RCC 7860 (cell line): ENCODE results near the gene PCYT1A.

Source experiments
- DNase-seq: peaks from one replicate; pipeline ENCODE4 v3.0.0-alpha.2; 2015; ENCODE audit warnings: low spot score
- FAIRE-seq: peaks from 2 replicates; lab custom pipeline; 2012; peaks lifted over from hg19 to GRCh38; lab: Jason Lieb, UNC

Gene PCYT1A

DNA sequence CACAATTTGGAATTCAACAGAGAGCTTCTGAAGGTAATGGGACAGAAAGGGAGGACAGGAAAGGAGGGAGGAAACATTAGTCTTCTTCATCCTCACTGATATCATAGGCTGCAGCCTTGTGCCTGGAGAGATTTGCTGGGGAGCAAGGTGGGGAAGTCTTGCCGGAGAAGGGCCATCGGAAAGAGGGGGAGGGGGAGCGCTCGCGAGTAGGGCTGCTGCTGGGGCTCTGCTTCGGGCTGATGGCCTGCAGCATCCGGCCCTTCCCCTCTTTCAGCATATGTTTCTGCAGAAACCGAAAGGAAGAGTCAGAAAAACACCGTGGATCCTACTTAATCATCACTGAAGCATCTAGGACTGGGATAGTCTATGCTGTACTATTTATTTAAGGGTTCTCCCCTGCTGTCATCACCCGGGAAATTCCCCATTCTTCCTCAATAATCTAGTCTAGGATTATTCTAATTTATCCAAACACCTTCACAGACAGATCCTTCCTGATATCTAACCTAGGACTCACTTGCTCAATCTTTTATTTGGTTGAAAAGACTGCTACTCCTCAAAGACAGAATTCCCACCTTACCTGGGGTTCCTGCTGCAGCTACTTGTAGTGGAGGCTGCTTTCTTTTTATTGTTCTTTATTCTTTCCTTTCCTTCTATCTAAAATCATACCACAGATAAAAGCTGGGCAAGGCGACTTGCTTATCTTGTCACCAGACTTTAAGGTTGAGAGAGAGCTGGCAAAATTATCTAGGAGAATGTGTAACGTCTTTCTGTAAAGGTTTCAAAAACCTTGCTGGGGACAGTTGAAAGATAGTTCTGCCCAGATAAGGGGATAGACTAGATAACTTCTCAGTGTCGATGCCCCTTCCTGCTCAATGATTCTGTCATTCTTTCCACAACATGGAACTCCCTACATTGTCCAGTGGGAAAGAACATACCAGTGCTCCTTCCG is 48.6 kb downstream of the PCYT1A start:
- no peak for FAIRE-seq
- no peak for DNase-seq

DNA sequence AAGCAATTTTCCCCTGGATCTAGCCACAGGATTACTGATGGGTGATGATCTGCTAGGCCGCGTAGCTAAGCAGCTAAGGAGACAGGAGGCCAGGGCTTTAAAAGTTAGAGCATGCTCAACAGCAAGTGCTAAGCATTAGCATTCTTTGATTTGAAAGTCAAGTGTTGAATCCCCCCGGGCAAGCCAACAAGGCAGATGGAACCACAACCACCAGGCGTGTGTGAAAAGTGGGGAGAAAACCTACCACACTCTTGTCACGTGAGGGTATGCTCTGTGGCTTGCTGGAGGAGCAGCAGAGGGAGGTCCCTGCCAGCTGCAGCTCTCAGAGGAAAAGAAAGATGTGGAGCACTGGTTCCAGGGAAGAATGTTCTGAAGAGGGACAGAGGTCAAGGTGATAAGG is 50.3 kb downstream of the PCYT1A start:
- FAIRE-seq (no peak), DNase-seq (no peak)

DNA sequence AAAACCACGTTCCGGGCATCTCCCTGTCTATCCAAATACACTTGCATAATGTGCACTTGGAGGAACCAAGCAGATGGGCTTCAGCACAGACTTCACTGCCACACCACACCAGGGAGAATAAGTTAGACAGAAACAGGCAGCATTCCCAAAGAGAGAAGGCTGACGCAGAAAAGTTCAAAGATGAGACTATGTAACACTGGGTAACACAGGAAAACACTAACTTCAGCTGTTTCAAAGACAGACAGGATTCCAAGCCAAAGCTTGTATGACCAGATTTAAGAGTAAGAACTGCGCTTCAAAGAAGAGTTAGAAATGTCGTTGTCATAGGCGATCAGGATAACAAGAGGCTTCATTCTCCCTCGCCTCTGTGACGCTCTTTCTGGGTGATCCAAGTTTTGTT is 51.3 kb downstream of the PCYT1A start:
- FAIRE-seq (no peak), DNase-seq (no peak)

DNA sequence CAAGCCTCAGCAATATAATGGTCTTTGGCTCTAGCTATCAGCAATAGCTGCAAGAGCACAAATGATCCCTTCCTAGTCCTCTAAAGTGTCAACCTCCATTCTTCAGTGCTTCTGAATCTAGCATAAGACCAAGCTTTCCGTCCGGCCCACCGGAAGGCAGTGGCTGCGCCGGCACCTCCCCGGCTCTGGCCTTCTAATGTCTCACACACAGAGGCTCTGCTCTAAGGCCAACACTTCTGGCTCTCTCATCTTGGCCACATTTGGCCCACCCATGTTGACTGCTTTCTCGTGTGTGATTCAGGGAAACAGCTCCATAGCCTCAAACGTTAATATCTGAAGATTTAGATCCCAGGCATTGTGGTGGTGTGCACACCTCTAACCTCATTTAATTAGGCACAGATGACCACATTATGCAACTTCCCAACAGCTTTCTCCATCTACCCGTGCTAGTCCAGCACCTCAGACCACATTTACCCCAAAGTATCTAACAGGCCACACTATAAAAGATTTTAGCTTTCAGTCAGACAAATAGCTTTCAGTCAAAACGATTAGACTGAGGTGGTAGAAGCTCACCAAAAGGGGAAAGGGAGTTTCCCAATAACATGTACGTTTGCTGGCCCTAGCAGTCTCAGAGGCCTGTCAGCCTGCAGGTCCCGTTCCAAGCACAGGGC is 51.9 kb downstream of the PCYT1A start:
- no peak for FAIRE-seq
- no peak for DNase-seq

DNA sequence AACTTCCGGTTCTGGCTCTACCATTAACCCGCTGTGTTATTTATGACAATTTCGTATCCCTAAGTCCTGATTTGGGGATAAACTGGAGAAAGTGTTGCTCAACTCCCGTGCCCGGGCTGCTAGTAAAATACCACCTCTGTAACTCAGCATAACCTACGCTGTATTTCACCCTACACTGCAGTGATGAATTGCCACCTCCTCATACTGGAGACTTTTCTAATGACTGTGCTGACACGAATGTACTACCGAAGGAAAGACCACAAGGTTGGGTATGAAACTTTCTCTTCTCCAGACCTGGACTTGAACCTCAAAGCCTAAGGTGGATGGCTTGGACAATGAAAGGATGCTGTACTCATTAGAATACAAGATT is 54.7 kb downstream of the PCYT1A start:
- DNase-seq (no peak), FAIRE-seq (no peak)

DNA sequence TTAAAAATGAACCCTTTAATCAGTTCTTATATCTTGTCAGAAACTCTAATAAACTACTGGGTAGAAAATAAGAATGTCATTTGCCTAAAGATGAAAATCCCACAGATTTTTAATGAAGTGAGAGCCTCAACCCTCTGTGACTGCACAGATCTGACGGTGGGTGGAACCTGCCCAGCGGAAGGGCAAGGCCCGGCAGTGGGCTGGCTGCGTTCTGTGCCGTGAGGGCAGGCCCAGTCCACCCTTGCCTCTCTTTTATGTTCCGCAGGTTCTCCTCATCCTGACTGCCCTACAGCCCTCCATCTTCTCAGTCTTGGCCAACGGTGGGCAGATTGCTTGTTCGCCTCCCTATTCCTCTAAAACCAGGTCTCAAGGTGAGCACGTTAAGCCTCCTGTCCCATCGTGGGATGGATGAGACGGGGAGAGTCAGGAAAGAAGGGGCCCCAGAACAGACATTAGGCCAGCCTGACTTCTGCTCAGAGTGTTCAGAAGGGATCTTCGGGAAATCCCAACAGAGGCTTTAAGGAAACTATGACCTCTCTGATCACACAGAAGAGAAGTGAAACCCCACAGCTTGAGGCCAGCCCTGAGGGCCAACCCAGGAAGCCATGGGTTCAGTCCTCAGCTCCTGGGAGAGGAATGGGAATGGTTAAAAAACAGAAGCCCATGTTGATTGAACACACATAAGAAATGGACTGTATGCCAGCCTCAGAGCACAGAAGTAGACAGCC is 55.2 kb downstream of the PCYT1A start:
- DNase-seq (no peak), FAIRE-seq (no peak)

DNA sequence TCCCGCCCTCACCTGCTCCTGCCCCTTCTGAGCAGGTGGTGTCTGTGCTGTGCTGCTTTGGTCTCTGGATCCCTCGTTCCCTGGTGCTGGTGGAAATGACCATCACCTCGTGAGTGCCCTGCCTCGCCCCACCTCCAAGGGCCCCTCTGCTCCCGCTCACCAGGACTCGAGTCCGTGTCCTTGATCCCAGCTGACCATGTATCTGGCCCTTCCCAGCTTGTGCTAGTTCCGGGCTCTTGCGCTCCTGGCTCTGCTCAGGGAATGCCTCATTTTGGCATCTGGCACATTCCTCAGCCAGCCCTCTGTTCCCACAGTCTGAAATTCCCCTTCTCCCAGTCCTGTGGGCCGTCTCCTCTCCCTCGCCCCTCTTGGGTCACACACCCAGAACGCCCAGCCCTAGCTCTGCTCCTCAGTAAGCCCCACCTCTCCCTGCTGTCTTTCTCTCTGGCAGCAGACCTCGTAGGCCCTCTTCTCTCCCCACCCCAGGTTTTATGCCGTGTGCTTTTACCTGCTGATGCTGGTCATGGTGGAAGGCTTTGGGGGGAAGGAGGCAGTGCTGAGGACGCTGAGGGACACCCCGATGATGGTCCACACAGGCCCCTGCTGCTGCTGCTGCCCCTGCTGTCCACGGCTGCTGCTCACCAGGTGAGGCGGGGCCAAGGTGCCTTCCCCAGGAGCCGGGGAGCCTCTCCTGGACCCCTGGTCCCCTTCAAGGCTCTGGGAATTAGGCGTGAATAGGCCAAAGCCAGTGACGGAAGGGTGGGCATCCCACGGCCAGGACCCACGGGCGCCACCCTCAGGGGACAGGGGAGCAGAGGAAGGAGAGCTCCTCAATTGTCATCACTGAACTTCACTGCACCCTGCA is 59.7 kb downstream of the PCYT1A start:
- no peak for FAIRE-seq

DNA sequence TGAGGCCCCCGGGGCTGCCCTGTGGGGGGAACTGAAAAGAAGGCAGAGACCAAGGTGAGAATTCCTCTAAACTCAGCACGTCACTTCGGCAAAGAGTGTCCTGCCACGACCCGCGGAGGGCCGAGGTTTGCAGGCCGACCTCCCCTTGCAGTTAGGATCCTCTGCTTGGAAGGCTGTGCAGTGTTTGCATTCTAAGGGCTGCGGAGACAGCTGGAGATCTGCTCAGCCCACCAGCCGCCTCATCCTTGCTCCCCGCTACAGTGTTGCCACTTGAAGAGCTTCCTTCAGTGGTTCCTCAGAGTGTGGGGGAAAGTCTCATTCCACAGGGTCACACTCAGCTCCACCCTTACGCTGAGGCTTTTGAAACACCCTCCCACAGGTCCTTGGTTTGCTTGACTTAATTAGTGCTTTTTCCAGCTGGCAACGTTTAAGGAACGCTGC is 60.4 kb downstream of the PCYT1A start:
- DNase-seq: no peak
- FAIRE-seq: no peak

More for the DNA sequence above, 59.7 kb downstream of the PCYT1A start:
- DNase-seq: no peak

DNA sequence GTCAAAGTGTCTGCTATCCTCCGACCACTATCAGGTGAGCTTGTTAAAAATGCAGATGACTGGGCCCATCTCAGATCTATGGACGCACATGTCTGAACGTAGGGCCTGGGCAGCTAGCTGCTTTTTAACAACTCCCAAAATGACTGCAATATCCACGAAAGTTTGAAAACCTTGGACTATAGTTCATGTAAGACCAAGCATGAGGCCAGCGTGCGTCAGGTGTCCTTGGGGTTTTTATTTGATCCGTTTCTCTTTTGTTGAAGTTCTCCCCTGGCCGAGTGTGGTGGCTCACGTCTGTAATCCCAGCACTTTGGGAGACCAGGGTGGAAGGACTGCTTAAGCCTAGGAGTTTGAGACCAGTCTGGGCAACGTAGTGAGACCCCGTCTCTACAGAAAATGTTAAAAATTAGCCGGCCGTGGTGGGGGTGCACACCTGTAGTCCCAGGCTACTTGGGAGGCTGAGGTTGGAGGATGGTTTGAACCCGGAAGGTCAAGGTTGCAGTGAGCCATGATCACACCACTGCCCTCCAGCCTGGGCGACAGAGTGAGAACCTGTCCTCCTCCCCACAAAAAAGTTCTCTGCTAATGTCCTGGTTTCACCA is 61.7 kb downstream of the PCYT1A start:
- FAIRE-seq (no peak), DNase-seq (no peak)

DNA sequence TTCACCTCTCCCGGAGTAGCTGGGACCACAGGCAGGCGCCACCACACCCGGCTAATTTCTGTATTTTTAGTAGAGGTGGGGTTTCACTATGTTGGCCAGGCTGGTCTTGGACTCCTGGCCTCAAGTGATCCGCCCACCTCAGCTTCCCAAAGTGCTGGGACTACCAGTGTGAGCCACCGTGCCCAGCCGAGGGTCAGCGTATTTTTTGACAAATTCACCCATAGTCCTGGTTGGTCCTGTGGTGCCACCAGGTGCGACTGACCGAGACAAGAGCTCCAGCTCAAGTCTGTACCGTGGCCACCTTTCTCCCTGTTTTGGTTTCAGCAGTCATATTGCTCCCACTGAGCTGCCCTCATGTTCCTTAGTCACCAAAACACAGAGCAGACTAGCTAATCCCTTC is 62.4 kb downstream of the PCYT1A start:
- FAIRE-seq (no peak), DNase-seq (no peak)

DNA sequence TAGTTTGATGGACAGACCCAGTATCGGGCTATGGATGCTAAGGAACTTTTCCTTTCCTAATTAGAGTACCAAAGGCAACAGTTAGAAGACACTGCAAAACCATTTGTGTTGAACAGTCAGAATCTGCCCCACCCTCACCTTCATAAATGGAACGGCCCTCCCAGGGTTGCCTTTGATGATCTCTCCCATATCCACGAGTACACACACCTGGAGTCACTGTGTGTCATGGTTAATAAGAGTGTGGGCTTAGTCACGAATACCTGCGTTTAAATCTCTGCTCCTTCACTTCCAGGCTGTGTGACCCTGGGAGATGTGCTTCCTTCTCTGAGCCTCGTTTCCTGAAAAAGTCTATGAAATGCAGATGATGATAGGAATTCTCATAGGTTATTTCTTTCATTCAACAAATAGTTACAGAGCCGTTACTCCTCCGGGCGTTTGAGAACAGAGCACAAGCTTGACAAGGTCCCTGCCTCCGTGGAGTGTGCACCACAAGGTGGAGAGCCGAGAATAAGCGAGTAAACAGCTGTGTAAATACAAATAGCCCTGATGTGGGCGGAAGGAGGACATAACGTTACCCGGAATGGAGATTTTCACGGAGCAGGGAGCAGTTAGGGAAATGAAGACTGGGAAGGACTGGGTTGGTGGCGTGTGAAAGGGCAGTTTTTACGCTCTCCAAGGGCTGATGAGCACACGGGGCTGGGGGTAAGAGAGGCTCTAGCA is 64.5 kb downstream of the PCYT1A start:
- FAIRE-seq (no peak), DNase-seq (no peak)

DNA sequence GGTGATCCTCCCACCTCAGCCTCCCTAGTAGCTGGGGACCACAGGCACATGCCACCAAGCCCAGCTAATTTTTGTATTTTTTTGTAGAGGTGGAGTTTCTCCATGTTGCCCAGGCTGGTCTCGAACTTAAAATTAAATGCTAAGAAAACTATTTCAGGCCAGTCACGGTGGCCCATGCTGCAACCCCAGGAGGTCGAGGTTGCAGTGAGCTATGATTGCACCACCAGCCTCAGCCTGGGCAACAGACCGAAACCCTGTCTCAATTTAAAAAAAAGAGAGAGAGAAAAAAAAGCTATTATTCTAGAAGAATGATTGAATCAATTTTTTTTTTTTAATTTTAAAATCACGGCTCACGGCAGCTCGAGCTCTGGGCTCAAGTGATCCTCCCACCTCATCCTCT is 66.5 kb downstream of the PCYT1A start:
- no peak for DNase-seq
- FAIRE-seq: no peak

DNA sequence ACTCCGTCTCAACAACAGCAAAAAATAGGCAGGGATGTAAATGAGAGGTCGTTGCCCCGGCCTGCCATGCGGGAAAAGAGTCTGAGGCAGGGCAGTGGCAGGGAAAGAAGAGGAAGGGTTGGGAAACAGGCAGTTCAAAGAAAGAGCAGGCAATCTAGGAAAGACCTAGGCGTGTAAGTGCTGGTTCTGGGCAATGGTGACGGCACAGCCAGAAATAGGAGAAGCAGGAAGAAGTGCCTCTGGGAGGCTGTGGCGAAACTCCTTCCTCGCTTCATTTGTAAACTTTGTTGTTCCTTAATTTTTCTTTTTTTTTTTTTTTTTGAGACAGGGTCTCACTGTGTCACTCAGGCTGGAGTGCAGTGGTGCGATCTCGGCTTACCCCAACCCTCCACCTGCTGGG is 66.9 kb downstream of the PCYT1A start:
- FAIRE-seq (no peak), DNase-seq (no peak)

DNA sequence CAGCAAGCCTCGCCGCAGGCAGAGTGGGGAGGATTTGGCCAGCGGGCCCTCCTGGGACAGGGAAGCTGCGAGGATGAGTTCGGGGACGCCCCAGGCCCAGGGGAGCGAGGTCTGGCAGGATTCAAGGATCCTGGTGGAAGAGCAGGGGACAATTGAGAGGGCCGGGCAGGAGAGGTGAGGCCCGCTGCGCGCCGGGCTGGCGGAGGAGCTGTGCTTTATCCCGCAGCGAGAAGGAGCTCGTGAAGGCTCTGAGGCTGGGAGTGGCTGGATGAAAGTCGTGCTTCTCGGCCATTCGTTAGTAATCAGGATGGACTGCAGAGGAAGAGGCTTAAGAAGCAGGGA is 67.6 kb downstream of the PCYT1A start:
- no peak for FAIRE-seq

DNA sequence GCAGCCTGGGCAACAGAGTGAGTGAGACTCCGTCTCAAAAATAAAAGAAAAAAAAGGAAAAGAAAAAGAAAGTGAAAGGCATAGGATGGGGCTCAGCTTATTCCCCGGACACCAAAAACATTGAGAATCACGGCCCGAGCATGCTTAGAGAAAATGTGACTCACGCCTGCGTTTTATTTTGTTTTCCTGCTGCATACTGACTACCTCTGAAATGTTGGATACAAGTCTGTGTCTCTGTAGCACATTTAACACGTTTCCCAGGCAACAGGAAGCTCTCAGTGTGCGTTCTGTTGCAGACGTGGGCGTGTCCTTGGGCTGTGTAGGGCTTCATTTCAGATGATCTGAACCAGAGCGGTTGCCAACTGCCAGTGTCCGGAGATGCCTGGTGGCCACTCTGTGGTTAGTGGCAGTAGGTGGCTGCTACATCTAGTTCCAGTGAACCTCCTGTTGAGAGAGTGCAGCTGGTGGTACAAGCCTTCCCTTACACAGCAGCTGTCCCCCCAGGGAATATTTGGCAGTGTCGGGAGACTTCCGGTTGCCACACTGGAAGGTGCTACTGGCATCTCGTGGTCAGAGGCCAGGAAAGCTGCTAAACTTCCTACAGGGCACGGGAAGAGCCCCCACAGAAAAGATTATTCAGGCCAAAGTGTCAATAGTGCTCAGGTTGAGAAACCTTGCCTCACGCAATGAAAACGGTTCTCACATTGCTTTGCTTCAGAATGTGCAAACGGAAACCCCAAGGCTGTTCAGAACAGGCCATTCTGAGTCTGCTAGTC is 68.1 kb downstream of the PCYT1A start:
- no peak for FAIRE-seq
- no peak for DNase-seq

More for the DNA sequence above, 67.6 kb downstream of the PCYT1A start:
- DNase-seq: no peak

DNA sequence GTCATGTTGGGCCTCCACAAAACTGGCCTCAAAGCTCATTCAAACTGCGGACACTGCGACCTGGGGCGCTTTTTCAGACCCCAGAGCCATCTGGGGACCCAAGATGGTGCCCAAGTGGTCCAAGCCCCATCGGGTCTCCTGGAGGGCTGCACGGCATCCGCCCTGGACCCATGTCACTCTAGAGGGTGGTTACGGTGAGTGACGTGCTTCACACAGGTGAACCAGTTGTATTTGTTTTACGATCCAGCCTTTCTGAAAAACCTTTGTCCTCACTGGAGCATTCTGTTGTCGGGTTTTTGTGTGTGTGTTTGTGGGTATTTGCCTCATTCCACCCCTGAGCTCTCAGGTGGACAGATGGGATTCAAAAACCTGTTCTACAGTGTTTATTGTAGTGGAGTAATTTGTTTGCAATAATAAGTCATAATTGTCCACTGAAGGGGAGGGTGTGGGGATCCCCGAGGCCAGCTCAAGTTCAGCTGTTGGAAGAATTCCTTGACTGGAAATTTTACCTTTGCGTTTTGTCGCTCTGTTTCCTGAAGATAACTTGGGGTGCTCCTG is 69.3 kb downstream of the PCYT1A start:
- FAIRE-seq: no peak
- DNase-seq: no peak

DNA sequence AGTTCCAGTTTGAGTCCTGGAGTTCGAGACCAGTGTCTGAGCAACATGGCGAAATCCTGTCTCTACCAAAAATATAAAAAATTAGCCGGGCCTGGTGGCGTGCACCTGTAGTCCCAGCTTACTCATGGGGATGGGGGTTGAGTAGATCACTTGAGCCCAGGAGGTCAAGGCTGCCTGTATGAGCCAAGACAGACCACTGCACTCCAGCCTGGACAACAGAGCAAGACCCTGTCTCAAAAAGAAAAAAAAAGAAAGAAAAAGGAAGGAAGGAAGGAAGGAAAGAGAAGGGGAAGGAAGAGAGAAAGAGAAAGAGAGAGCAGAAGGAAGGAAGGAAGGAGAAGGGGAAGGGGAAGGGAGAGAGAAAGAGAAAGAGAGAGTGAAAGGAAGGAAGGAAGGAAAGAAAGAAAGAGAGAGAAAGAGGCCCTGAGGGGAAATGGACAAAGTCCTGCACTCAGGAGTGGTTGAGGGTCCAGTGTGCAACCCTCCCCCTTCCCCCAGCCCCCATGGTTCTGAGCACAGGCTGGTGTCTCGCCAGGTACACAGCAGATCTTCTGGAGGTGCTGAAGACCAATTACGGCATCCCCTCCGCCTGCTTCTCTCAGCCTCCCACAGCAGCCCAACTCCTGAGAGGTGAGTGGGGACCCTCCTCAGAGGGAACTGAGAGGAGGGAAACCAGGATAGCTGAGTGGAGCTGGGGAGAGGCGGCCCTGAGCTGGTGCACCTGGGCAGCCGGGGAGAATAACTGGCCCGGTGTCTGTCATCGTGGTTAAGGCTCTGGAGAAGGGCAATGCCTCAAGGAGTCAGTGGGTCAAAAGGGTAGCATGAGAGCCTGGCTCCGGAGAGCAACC is 70.0 kb downstream of the PCYT1A start:
- DNase-seq (no peak), FAIRE-seq (no peak)
